Upper lobe of right lung (tissue), 1 donor: ENCODE measurements around the gene INSL3. TPM values are rescaled to one million over a fixed set of nuclear protein-coding genes. Genes with fewer than 3 reads are reported as not detected.

Source experiments
- ATAC-seq: fragments of 200-7000 bp; cut with Tn5 transposase; one replicate; pipeline ENCODE4 v1.9.1; 2020; ENCODE audit warnings: mild to moderate bottlenecking, moderate library complexity
- DNase-seq: peaks from one replicate; pipeline ENCODE4 v3.0.0-alpha.2; 2020
- H3K27ac ChIP-seq: fragments of 200-600 bp; one replicate; pipeline ENCODE4 v1.8.0; 2022
- H3K27me3 ChIP-seq: fragments of 200-600 bp; one replicate; pipeline ENCODE4 v1.8.0; 2022; ENCODE audit warnings: mild to moderate bottlenecking
- H3K36me3 ChIP-seq: fragments of 200-600 bp; one replicate; pipeline ENCODE4 v1.8.0; 2022
- H3K4me1 ChIP-seq: fragments of 200-600 bp; one replicate; pipeline ENCODE4 v1.8.0; 2022
- H3K4me3 ChIP-seq: fragments of 200-600 bp; one replicate; pipeline ENCODE4 v1.8.0; 2022; ENCODE audit warnings: mild to moderate bottlenecking
- H3K9me3 ChIP-seq: fragments of 200-600 bp; one replicate; pipeline ENCODE4 v1.8.0; 2022
- CTCF ChIP-seq: fragments of 200-600 bp; IDR thresholded peaks from one replicate; pipeline ENCODE4 v1.8.0; 2022; ENCODE audit warnings: antibody characterized with exemption
- intact Hi-C: fragments of 100-400 bp; cut with DNase I; formaldehyde crosslinking; loops from one replicate; pipeline ENCODE4 v1.11.0; 2022
- total RNA-seq: library from RNA; stranded (reverse); fragmentation: NEBNext Ultra II Directional; extraction: Animal tissue kit (Norgen Biotek cat#: 25700); gene quantifications from one replicate; pipeline ENCODE4 v1.2.1, GENCODE V29; 2021
- donor health status: DM: no; HTN: yes; CAD: no; lungs with severe emphysema.

Gene INSL3
- total RNA-seq, 1 donor from 2014 or later = not detected

GRCh38 chr19:17830567-17831418, 9.5 kb upstream of the INSL3 start:
- Histone ChIP-seq H3K36me3 (no peaks in the 10 kb centered on the region), H3K4me1 (no peaks in the 10 kb centered on the region), H3K9me3 (no peaks in the 10 kb centered on the region), H3K27me3 (no peaks in the 10 kb centered on the region), H3K4me3 (no peak overlapping the region), H3K27ac (no peak overlapping the region)
- intact Hi-C loops = no loop called here
- no peak for TF ChIP-seq CTCF
- DNase-seq (peak; percentile 69), ATAC-seq (peak; percentile 79)

GRCh38 chr19:17829855-17830566, 8.7 kb upstream of the INSL3 start:
- Histone ChIP-seq H3K9me3 (no peaks in the 10 kb centered on the region), H3K4me3 (no peak overlapping the region), H3K27ac (no peak overlapping the region), H3K27me3 (no peaks in the 10 kb centered on the region), H3K4me1 (no peaks in the 10 kb centered on the region), H3K36me3 (no peaks in the 10 kb centered on the region)
- ATAC-seq (peak; percentile 26), DNase-seq (no peak)
- intact Hi-C loops = no loop called here
- TF ChIP-seq CTCF = no peak

GRCh38 chr19:17826508-17827056, 5.3 kb upstream of the INSL3 start:
- Histone ChIP-seq H3K27me3 (no peaks in the 10 kb centered on the region), H3K36me3 (no peaks in the 10 kb centered on the region), H3K27ac (no peak overlapping the region), H3K9me3 (no peaks in the 10 kb centered on the region), H3K4me3 (no peak overlapping the region), H3K4me1 (no peaks in the 10 kb centered on the region)
- DNase-seq (no peak), ATAC-seq (no peak)
- intact Hi-C loops = no loop called here
- TF ChIP-seq CTCF = no peak

GRCh38 chr19:17824339-17824738, 3.0 kb upstream of the INSL3 start:
- Histone ChIP-seq H3K9me3 (no peaks in the 10 kb centered on the region), H3K4me3 (no peak overlapping the region), H3K36me3 (no peaks in the 10 kb centered on the region), H3K27ac (no peak overlapping the region), H3K27me3 (no peaks in the 10 kb centered on the region), H3K4me1 (no peaks in the 10 kb centered on the region)
- DNase-seq (no peak), ATAC-seq (peak; percentile 35)
- TF ChIP-seq CTCF = no peak
- intact Hi-C loops = no loop called here

GRCh38 chr19:17817668-17818363, 3.5 kb downstream of the INSL3 start:
- no peak for TF ChIP-seq CTCF
- Histone ChIP-seq H3K4me1 (no peaks in the 10 kb centered on the region), H3K27me3 (peaks cover 8% of the 10 kb centered on the region), H3K27ac (no peak overlapping the region), H3K9me3 (no peaks in the 10 kb centered on the region), H3K4me3 (no peak overlapping the region), H3K36me3 (no peaks in the 10 kb centered on the region)
- no peak for ATAC-seq
- DNase-seq = no peak
- intact Hi-C loops = no loop called here
